Fibroblast of lung (primary cell): ENCODE data around the gene CALU. TPM values are rescaled to one million over a fixed set of nuclear protein-coding genes. Genes with fewer than 3 reads are reported as not detected.

ENCODE experiments used
- DNase-seq, 2 donors: peaks; one replicate each; pipeline versions ENCODE4 v3.0.0 to v3.0.0-alpha.2; 2010; ENCODE audit warnings: low read depth in 2 of 2
- H2AFZ ChIP-seq: 2 replicates; pipeline ENCODE4 v1.5.1; 2012; ENCODE audit warnings: low read length, control low read depth, inconsistent platforms
- H3K27ac ChIP-seq: 2 replicates; pipeline ENCODE4 v1.5.1; 2011; ENCODE audit warnings: low read length, control low read depth; ENCODE audit not compliant: insufficient read depth
- H3K27me3 ChIP-seq: 2 replicates; pipeline ENCODE4 v1.5.1; 2011; ENCODE audit warnings: mild to moderate bottlenecking, low read length; ENCODE audit not compliant: control insufficient read depth, insufficient read depth
- H3K36me3 ChIP-seq: 2 replicates; pipeline ENCODE4 v1.5.1; 2011; ENCODE audit warnings: low read length; ENCODE audit not compliant: control insufficient read depth, insufficient read depth
- H3K4me1 ChIP-seq: 2 replicates; pipeline ENCODE4 v1.5.1; 2011; ENCODE audit warnings: low read length; ENCODE audit not compliant: control insufficient read depth, insufficient read depth; ENCODE audit errors: extremely low read depth
- H3K4me2 ChIP-seq: 2 replicates; pipeline ENCODE4 v1.5.1; 2011; ENCODE audit warnings: low read length, control low read depth; ENCODE audit not compliant: insufficient read depth; ENCODE audit errors: extremely low read depth
- H3K4me3 ChIP-seq, 4 experiments: fragments of 200-600 bp in 1 of 4; sonication (generic) in 1 of 4; replicated peaks in 1 of 4; 2 replicates each; pipeline ENCODE4 v1.5.1; 2011 to 2016; ENCODE audit warnings: low read length in 4 of 4, low read depth in 3 of 4, mild to moderate bottlenecking in 3 of 4, control low read depth in 2 of 4, inconsistent platforms in 1 of 4, mixed read lengths in 1 of 4; ENCODE audit not compliant: insufficient read depth in 1 of 4; ENCODE audit errors: control extremely low read depth in 1 of 4
- H3K79me2 ChIP-seq: 2 replicates; pipeline ENCODE4 v1.5.1; 2012; ENCODE audit warnings: mild to moderate bottlenecking, low read length, inconsistent platforms; ENCODE audit not compliant: control insufficient read depth, insufficient read depth
- H3K9ac ChIP-seq: 2 replicates; pipeline ENCODE4 v1.5.1; 2011; ENCODE audit warnings: mild to moderate bottlenecking, low read length, control low read depth; ENCODE audit not compliant: insufficient read depth
- H3K9me3 ChIP-seq: 2 replicates; pipeline ENCODE4 v1.5.1; 2012; ENCODE audit warnings: low read depth, low read length; ENCODE audit not compliant: control insufficient read depth, insufficient read depth
- H4K20me1 ChIP-seq: 2 replicates; pipeline ENCODE4 v1.5.1; 2011; ENCODE audit warnings: low read length; ENCODE audit not compliant: control insufficient read depth, insufficient read depth; ENCODE audit errors: extremely low read depth
- EZH2 ChIP-seq: IDR thresholded peaks from 2 replicates; pipeline ENCODE4 v1.5.1; 2012; ENCODE audit warnings: low read length, control low read depth, mild to moderate bottlenecking; ENCODE audit errors: missing control alignments
- polyA plus RNA-seq, 2 donors: library from polyadenylated mRNA; depleted of rRNA in 1 of 2; stranded (reverse) in 1 of 2; unstranded in 1 of 2; fragments of >200 nt; gene quantifications; 2 replicates each; pipeline ENCODE4 v1.2.1, GENCODE V29; 2011 to 2012; ENCODE audit warnings: missing spikeins in 1 of 2
- total RNA-seq: library from RNA; depleted of rRNA; stranded (reverse); fragments of >200 nt; gene quantifications from 2 replicates; pipeline ENCODE4 v1.2.1, GENCODE V29; 2014
- TF ChIP-seq, protein P1 (sequence below), 2 donors: IDR thresholded peaks in 1 of 2; conservative IDR thresholded peaks in 1 of 2; 1 replicate in 1 of 2; 2 replicates in 1 of 2; pipeline ENCODE4 v1.5.1; 2011 to 2012; ENCODE audit warnings: low read length in 2 of 2, control low read depth in 1 of 2, inconsistent platforms in 1 of 2, low read depth in 1 of 2, mild to moderate bottlenecking in 1 of 2

The CALU gene
- total and polyA plus RNA-seq, 2 donors (not counting 1 experiment from before 2014, with no cell fraction given), result 636 to 1,372 TPM

GRCh38 chr7:128721376-128721775, 17.8 kb upstream of the CALU start:
- Histone ChIP-seq H3K9ac (no peak overlapping the region), H3K27ac (no peak overlapping the region), H3K9me3 (no peaks in the 10 kb centered on the region), H3K27me3 (peaks cover 2% of the 10 kb centered on the region), H3K4me2 (no peak overlapping the region), H3K79me2 (no peaks in the 10 kb centered on the region), H4K20me1 (no peaks in the 10 kb centered on the region), H2AFZ (no peak overlapping the region), H3K4me1 (no peaks in the 10 kb centered on the region), H3K4me3 (no peak overlapping the region), H3K36me3 (no peaks in the 10 kb centered on the region)
- no peak for TF ChIP-seq EZH2
- TF ChIP-seq, protein P1, sequence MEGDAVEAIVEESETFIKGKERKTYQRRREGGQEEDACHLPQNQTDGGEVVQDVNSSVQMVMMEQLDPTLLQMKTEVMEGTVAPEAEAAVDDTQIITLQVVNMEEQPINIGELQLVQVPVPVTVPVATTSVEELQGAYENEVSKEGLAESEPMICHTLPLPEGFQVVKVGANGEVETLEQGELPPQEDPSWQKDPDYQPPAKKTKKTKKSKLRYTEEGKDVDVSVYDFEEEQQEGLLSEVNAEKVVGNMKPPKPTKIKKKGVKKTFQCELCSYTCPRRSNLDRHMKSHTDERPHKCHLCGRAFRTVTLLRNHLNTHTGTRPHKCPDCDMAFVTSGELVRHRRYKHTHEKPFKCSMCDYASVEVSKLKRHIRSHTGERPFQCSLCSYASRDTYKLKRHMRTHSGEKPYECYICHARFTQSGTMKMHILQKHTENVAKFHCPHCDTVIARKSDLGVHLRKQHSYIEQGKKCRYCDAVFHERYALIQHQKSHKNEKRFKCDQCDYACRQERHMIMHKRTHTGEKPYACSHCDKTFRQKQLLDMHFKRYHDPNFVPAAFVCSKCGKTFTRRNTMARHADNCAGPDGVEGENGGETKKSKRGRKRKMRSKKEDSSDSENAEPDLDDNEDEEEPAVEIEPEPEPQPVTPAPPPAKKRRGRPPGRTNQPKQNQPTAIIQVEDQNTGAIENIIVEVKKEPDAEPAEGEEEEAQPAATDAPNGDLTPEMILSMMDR (conservative IDR thresholded peaks at IDR 0.05 in 1 of 2, IDR thresholded peaks at IDR 0.05 in 1 of 2; ENCODE audit: low read depth in 1 of 2, low read length in 2 of 2), result no peak
- no peak for DNase-seq

DNA sequence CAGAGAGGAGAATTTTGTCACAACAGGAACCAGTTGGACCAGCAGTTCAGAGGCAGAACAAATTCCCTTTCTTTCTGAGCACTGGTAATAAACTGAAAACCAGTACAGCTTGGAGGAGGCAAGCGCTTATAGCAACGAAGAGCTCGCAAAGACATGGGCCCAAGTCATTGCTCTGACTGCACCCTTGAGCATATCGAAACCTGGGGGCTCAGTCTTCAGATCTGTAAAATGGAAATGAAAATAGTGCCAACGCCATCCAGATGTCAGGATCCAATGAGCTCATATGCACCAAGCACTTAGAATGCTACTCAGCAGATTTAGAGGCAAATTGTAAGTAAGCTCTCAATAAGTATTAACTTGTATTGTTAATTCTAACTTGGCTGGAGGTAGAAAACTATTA, 14.4 kb upstream of the CALU start:
- H3K9ac ChIP-seq, result no peak overlapping the region
- DNase-seq, result no peak

DNA sequence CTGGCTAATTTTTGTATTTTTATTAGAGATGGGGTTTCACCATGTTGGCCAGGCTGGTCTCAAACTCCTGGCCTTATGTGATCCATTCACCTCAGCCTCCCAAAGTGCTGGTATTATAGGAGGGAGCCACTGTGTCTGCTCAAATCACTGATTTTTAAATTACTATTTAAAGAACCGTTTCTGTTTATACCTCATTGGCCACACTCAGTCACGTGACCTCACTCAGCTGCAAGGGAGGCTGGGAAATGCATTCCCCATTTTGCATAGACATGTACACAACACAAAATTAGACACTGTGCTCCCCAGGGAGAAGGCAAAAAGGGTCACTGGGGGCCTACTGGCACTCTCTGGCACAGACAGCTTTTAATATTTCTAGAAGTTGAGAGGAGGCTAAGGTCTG, 13.6 kb upstream of the CALU start:
- Histone ChIP-seq H2AFZ (no peak overlapping the region), H4K20me1 (no peaks in the 10 kb centered on the region), H3K4me1 (peaks cover 3% of the 10 kb centered on the region), H3K36me3 (no peaks in the 10 kb centered on the region), H3K27me3 (peaks cover 2% of the 10 kb centered on the region), H3K9me3 (no peaks in the 10 kb centered on the region), H3K79me2 (no peaks in the 10 kb centered on the region), H3K9ac (no peak overlapping the region), H3K4me2 (no peak overlapping the region), H3K27ac (no peak overlapping the region), H3K4me3 (no peak overlapping the region)
- no peak for DNase-seq
- no peak for TF ChIP-seq EZH2
- TF ChIP-seq, protein P1 (conservative IDR thresholded peaks at IDR 0.05 in 1 of 2, IDR thresholded peaks at IDR 0.05 in 1 of 2; ENCODE audit: low read depth in 1 of 2, low read length in 2 of 2), result no peak

More for the DNA sequence above, 14.4 kb upstream of the CALU start:
- Histone ChIP-seq H3K27ac (no peak overlapping the region), H3K4me1 (peaks cover 3% of the 10 kb centered on the region), H2AFZ (no peak overlapping the region), H3K4me3 (no peak overlapping the region), H3K9me3 (no peaks in the 10 kb centered on the region), H3K4me2 (no peak overlapping the region), H3K79me2 (no peaks in the 10 kb centered on the region), H4K20me1 (no peaks in the 10 kb centered on the region), H3K27me3 (peaks cover 2% of the 10 kb centered on the region), H3K36me3 (no peaks in the 10 kb centered on the region)
- no peak for TF ChIP-seq EZH2
- TF ChIP-seq, protein P1 (conservative IDR thresholded peaks at IDR 0.05 in 1 of 2, IDR thresholded peaks at IDR 0.05 in 1 of 2; ENCODE audit: low read depth in 1 of 2, low read length in 2 of 2), result no peak
